HG02870 (cell line): ENCODE data around the gene CC2D1B.
"Not testable (repeated sequence)": the region's sequence is repeated elsewhere in the genome, so short reads cannot be mapped to it uniquely, and the experiment has no call there.

Experiments
- ATAC-seq: cut with Tn5 transposase; IDR thresholded peaks from one replicate; pipeline ENCODE4 v1.9.1; 2021; ENCODE audit warnings: mild to moderate bottlenecking, moderate library complexity; ENCODE audit not compliant: unreplicated experiment

The CC2D1B gene

GRCh38 chr1:52365746-52366516 is at the start of gene CC2D1B:
CC2D1B (minus strand) TSS chr1:52366205; CDS start chr1:52364620, 1,585 bp downstream.
- ATAC-seq: peak; percentile 89

- no peak for ATAC-seq
Measured at GRCh38 chr1:52414942-52415341, 48.9 kb upstream of the CC2D1B start.

GRCh38 chr1:52413410-52413989 is 47.5 kb upstream of the CC2D1B start:
- ATAC-seq: no peak

GRCh38 chr1:52404975-52405338 is 39.0 kb upstream of the CC2D1B start:
- ATAC-seq: no peak

GRCh38 chr1:52404116-52404974 is 38.3 kb upstream of the CC2D1B start, which contains the start of the genes ORC1 and PRPF38A:
ORC1 (minus strand) TSS chr1:52404423; CDS start chr1:52402223, 2,200 bp downstream.
PRPF38A (plus strand) TSS chr1:52404602; CDS start chr1:52404750, 148 bp downstream.
- ATAC-seq: peak; percentile 92

- ATAC-seq: peak; percentile 38
Measured at GRCh38 chr1:52403566-52404115, 37.6 kb upstream of the CC2D1B start.

GRCh38 chr1:52402860-52403240 is 36.8 kb upstream of the CC2D1B start:
- ATAC-seq: no peak

GRCh38 chr1:52400131-52400530 is 34.1 kb upstream of the CC2D1B start:
- no peak for ATAC-seq

GRCh38 chr1:52399629-52400028 is 33.6 kb upstream of the CC2D1B start:
- ATAC-seq: no peak

- ATAC-seq: no peak
Measured at GRCh38 chr1:52393174-52393573, 27.2 kb upstream of the CC2D1B start.

- no peak for ATAC-seq
Measured at GRCh38 chr1:52386458-52386857, 20.5 kb upstream of the CC2D1B start.

- no peak for ATAC-seq
Measured at GRCh38 chr1:52385376-52385775, 19.4 kb upstream of the CC2D1B start.

- not testable (repeated sequence) for ATAC-seq
Measured at GRCh38 chr1:52369851-52370250, 3.8 kb upstream of the CC2D1B start.

- no peak for ATAC-seq
Measured at GRCh38 chr1:52368383-52369172, 2.6 kb upstream of the CC2D1B start.

GRCh38 chr1:52367272-52367671 is 1.3 kb upstream of the CC2D1B start:
- no peak for ATAC-seq

- no peak for ATAC-seq
Measured at GRCh38 chr1:52366517-52366827, 467 bp upstream of the CC2D1B start.

GRCh38 chr1:52365071-52365745 is 797 bp downstream of the CC2D1B start:
- no peak for ATAC-seq

- ATAC-seq: no peak
Measured at GRCh38 chr1:52364235-52364839, 1.7 kb downstream of the CC2D1B start.

GRCh38 chr1:52360595-52360968 is 5.4 kb downstream of the CC2D1B start:
- no peak for ATAC-seq
